A549 (cell line): ENCODE measurements around the gene AFDN.

Experiments used
- CHD2 ChIP-seq: fragments of 150-350 bp; IDR thresholded peaks from 2 replicates; pipeline ENCODE4 v1.6.1; 2014; ENCODE audit warnings: low read length; ENCODE audit not compliant: partially characterized antibody
- FOSL2 ChIP-seq, 2 experiments: fragments of 450-650 bp in 1 of 2; fragments of >200 bp in 1 of 2; sonication (Bioruptor Twin) in 1 of 2; formaldehyde crosslinking; IDR thresholded peaks; 2 replicates each; pipeline versions ENCODE4 v1.5.0 to v1.6.1; 2016 to 2020; ENCODE audit warnings: mild to moderate bottlenecking in 1 of 2, moderate library complexity in 1 of 2
- JUN ChIP-seq, 2 experiments: fragments of >200 bp; sonication (Bioruptor Twin); formaldehyde crosslinking; IDR thresholded peaks; 2 replicates in 1 of 2; 3 replicates in 1 of 2; pipeline ENCODE4 v1.6.1; 2016 to 2017
- MAFK ChIP-seq: fragments of 450-650 bp; IDR thresholded peaks from 2 replicates; pipeline ENCODE4 v1.6.1; 2014; ENCODE audit not compliant: partially characterized antibody
- MYC ChIP-seq: IDR thresholded peaks from 2 replicates; pipeline ENCODE4 v1.6.1; 2012; ENCODE audit warnings: mild to moderate bottlenecking, inconsistent platforms, low read length, improper control_type of control experiment, borderline replicate concordance
- POLR2A ChIP-seq: IDR thresholded peaks from 2 replicates; pipeline ENCODE4 v1.6.1; 2012; ENCODE audit warnings: mild to moderate bottlenecking, low read length
- RAD21 ChIP-seq, 2 experiments: fragments of >200 bp in 1 of 2; sonication (Bioruptor Twin) in 1 of 2; formaldehyde crosslinking in 1 of 2; IDR thresholded peaks in 1 of 2; conservative IDR thresholded peaks in 1 of 2; 2 replicates in 1 of 2; 3 replicates in 1 of 2; pipeline ENCODE4 v1.6.1; 2012 to 2018; ENCODE audit warnings: inconsistent platforms in 1 of 2
- SMC3 ChIP-seq: fragments of >200 bp; sonication (Bioruptor Twin); formaldehyde crosslinking; IDR thresholded peaks from 3 replicates; pipeline ENCODE4 v1.6.1; 2018; ENCODE audit warnings: inconsistent platforms
- TF ChIP-seq, protein P1 (sequence below): fragments of >200 bp; sonication (Bioruptor Twin); formaldehyde crosslinking; IDR thresholded peaks from 3 replicates; pipeline ENCODE4 v1.5.1; 2016
- TF ChIP-seq, protein P2 (sequence below): IDR thresholded peaks from 2 replicates; pipeline ENCODE4 v1.6.1; 2012
- TF ChIP-seq, protein P3 (sequence below): fragments of 200-600 bp; sonication (generic); IDR thresholded peaks from 2 replicates; pipeline ENCODE4 v1.6.1; 2016; ENCODE audit warnings: antibody characterized with exemption, mild to moderate bottlenecking, moderate library complexity

DNA sequence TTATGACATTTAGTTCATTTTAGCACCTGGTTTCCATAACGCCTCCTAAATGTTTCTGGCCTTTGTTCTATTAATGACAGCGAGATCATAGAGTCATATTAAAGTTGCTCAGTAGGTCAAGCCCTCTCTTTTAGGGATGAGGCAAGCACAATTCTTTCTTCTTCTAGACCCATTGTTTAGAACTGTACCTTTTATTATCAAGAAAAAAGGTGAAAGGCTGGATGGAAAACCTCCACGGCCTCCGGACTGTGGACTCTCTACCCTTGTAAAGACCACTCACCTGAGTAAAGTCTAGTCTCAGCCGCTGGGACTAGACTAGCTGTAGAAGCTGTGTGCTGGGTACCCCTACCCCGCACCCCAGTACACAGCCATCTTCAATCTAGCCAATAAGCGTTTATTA, 6.0 kb upstream of the AFDN start:
- TF ChIP-seq, protein P1, sequence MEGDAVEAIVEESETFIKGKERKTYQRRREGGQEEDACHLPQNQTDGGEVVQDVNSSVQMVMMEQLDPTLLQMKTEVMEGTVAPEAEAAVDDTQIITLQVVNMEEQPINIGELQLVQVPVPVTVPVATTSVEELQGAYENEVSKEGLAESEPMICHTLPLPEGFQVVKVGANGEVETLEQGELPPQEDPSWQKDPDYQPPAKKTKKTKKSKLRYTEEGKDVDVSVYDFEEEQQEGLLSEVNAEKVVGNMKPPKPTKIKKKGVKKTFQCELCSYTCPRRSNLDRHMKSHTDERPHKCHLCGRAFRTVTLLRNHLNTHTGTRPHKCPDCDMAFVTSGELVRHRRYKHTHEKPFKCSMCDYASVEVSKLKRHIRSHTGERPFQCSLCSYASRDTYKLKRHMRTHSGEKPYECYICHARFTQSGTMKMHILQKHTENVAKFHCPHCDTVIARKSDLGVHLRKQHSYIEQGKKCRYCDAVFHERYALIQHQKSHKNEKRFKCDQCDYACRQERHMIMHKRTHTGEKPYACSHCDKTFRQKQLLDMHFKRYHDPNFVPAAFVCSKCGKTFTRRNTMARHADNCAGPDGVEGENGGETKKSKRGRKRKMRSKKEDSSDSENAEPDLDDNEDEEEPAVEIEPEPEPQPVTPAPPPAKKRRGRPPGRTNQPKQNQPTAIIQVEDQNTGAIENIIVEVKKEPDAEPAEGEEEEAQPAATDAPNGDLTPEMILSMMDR = no peak
- no peak for TF ChIP-seq FOSL2 (IDR thresholded peaks at IDR 0.05)
- TF ChIP-seq FOSL2 (CRISPR knock-in tag; IDR thresholded peaks at IDR 0.05) = no peak
- no peak for TF ChIP-seq POLR2A
- no peak for TF ChIP-seq MYC
- TF ChIP-seq, protein P2, sequence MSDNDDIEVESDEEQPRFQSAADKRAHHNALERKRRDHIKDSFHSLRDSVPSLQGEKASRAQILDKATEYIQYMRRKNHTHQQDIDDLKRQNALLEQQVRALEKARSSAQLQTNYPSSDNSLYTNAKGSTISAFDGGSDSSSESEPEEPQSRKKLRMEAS = no peak
- no peak for TF ChIP-seq RAD21 (conservative IDR thresholded peaks at IDR 0.05 in 1 of 2, IDR thresholded peaks at IDR 0.05 in 1 of 2)
- TF ChIP-seq MAFK = no peak
- no peak for TF ChIP-seq JUN (IDR thresholded peaks at IDR 0.05)
- no peak for TF ChIP-seq SMC3
- TF ChIP-seq, protein P3, sequence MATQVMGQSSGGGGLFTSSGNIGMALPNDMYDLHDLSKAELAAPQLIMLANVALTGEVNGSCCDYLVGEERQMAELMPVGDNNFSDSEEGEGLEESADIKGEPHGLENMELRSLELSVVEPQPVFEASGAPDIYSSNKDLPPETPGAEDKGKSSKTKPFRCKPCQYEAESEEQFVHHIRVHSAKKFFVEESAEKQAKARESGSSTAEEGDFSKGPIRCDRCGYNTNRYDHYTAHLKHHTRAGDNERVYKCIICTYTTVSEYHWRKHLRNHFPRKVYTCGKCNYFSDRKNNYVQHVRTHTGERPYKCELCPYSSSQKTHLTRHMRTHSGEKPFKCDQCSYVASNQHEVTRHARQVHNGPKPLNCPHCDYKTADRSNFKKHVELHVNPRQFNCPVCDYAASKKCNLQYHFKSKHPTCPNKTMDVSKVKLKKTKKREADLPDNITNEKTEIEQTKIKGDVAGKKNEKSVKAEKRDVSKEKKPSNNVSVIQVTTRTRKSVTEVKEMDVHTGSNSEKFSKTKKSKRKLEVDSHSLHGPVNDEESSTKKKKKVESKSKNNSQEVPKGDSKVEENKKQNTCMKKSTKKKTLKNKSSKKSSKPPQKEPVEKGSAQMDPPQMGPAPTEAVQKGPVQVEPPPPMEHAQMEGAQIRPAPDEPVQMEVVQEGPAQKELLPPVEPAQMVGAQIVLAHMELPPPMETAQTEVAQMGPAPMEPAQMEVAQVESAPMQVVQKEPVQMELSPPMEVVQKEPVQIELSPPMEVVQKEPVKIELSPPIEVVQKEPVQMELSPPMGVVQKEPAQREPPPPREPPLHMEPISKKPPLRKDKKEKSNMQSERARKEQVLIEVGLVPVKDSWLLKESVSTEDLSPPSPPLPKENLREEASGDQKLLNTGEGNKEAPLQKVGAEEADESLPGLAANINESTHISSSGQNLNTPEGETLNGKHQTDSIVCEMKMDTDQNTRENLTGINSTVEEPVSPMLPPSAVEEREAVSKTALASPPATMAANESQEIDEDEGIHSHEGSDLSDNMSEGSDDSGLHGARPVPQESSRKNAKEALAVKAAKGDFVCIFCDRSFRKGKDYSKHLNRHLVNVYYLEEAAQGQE = no peak
- no peak for TF ChIP-seq CHD2
